ENCODE measurements around the gene PGF.

Gene PGF

GRCh38 chr14:74956280-74957072 is 1.1 kb upstream of the PGF start:
- DNase-seq = no peak

- DNase-seq = no peak
These were observed 556 bp upstream of the PGF start for GRCh38 chr14:74956027-74956279.

GRCh38 chr14:74954947-74955228 is 509 bp downstream of the PGF start:
- DNase-seq = no peak

GRCh38 chr14:74954232-74954946 is 1.0 kb downstream of the PGF start:
- DNase-seq = no peak

- no peak for DNase-seq
These were observed 1.7 kb downstream of the PGF start for GRCh38 chr14:74953686-74954085.

GRCh38 chr14:74952697-74953484 is 2.5 kb downstream of the PGF start:
- DNase-seq = no peak

- DNase-seq = no peak
These were observed 3.2 kb downstream of the PGF start for GRCh38 chr14:74952180-74952665.

- no peak for DNase-seq
These were observed 3.8 kb downstream of the PGF start for GRCh38 chr14:74951443-74952179.

GRCh38 chr14:74950795-74951442 is 4.5 kb downstream of the PGF start:
- no peak for DNase-seq

GRCh38 chr14:74949859-74950573 is 5.4 kb downstream of the PGF start:
- DNase-seq = no peak

- no peak for DNase-seq
These were observed 6.2 kb downstream of the PGF start for GRCh38 chr14:74949191-74949601.

- no peak for DNase-seq
These were observed 6.9 kb downstream of the PGF start for GRCh38 chr14:74948228-74949175.

GRCh38 chr14:74947353-74948227 is 7.8 kb downstream of the PGF start:
- no peak for DNase-seq

GRCh38 chr14:74946659-74947281 is 8.6 kb downstream of the PGF start:
- DNase-seq = no peak

GRCh38 chr14:74945852-74946658 is 9.3 kb downstream of the PGF start:
- DNase-seq = no peak

- DNase-seq = no peak
These were observed 10.0 kb downstream of the PGF start for GRCh38 chr14:74945261-74945851.

- no peak for DNase-seq
These were observed 12.8 kb downstream of the PGF start for GRCh38 chr14:74942608-74943007.

- no peak for DNase-seq
These were observed 13.2 kb downstream of the PGF start for GRCh38 chr14:74942181-74942580.
